ENCODE measurements around the gene MAPK11.

MAPK11 gene

GRCh38 chr22:50282361-50283155 is 12.4 kb upstream of the MAPK11 start:
- no peak for DNase-seq
- TF ChIP-seq CTCF (IDR thresholded peaks at IDR 0.05; ENCODE audit: low read depth, low read length): no peak
- Histone ChIP-seq H3K27me3 (no peaks in the 10 kb centered on the region), H3K4me3 (ENCODE audit: low read depth, low read length) (no peak overlapping the region), H3K36me3 (peaks cover 77% of the 10 kb centered on the region), H3K4me1 (no peaks in the 10 kb centered on the region), H3K9me3 (no peaks in the 10 kb centered on the region)

GRCh38 chr22:50281957-50282356 is 11.8 kb upstream of the MAPK11 start:
- Histone ChIP-seq H3K27me3 (no peaks in the 10 kb centered on the region), H3K36me3 (peaks cover 75% of the 10 kb centered on the region), H3K4me1 (no peaks in the 10 kb centered on the region), H3K4me3 (ENCODE audit: low read depth, low read length) (no peak overlapping the region), H3K9me3 (no peaks in the 10 kb centered on the region)
- TF ChIP-seq CTCF (IDR thresholded peaks at IDR 0.05; ENCODE audit: low read depth, low read length): no peak
- DNase-seq: no peak

GRCh38 chr22:50281384-50281760 is 11.2 kb upstream of the MAPK11 start:
- H3K9me3 ChIP-seq: no peaks in the 10 kb centered on the region
- TF ChIP-seq CTCF (IDR thresholded peaks at IDR 0.05; ENCODE audit: low read depth, low read length): no peak
- no peak for DNase-seq
- H3K36me3 ChIP-seq: peaks cover 75% of the 10 kb centered on the region
- no peaks in the 10 kb centered on the region for H3K27me3 ChIP-seq
- no peaks in the 10 kb centered on the region for H3K4me1 ChIP-seq
- no peak overlapping the region for H3K4me3 ChIP-seq (ENCODE audit: low read depth, low read length)

- H3K27me3 ChIP-seq: no peaks in the 10 kb centered on the region
- no peak for DNase-seq
- no peaks in the 10 kb centered on the region for H3K9me3 ChIP-seq
- no peak overlapping the region for H3K4me3 ChIP-seq (ENCODE audit: low read depth, low read length)
- H3K36me3 ChIP-seq: peaks cover 71% of the 10 kb centered on the region
- no peaks in the 10 kb centered on the region for H3K4me1 ChIP-seq
- TF ChIP-seq CTCF (IDR thresholded peaks at IDR 0.05; ENCODE audit: low read depth, low read length): no peak
These were observed 10.7 kb upstream of the MAPK11 start for GRCh38 chr22:50280708-50281383.

GRCh38 chr22:50280022-50280707 is 10.0 kb upstream of the MAPK11 start:
- DNase-seq: no peak
- H3K4me1 ChIP-seq: no peaks in the 10 kb centered on the region
- no peak for TF ChIP-seq CTCF (IDR thresholded peaks at IDR 0.05; ENCODE audit: low read depth, low read length)
- no peaks in the 10 kb centered on the region for H3K27me3 ChIP-seq
- H3K4me3 ChIP-seq (ENCODE audit: low read depth, low read length): no peak overlapping the region
- peaks cover 73% of the 10 kb centered on the region for H3K36me3 ChIP-seq
- no peaks in the 10 kb centered on the region for H3K9me3 ChIP-seq
